IMR-90 (cell line): ENCODE results near the gene TMCC3. TPM values are rescaled to one million over a fixed set of nuclear protein-coding genes. Genes with fewer than 3 reads are reported as not detected.

Experiments used
- ATAC-seq: fragments of 200-7000 bp; cut with Tn5 transposase; 2 replicates; pipeline ENCODE4 v1.9.1; 2020; ENCODE audit warnings: low read depth, mild to moderate bottlenecking, moderate library complexity
- BruUV-seq: library from RNA; stranded (reverse); fragments of 400-500 nt; replicated peaks from 2 replicates; lab custom pipeline; 2021; lab: Mats Ljungman, UMichigan
- CTCF ChIA-PET: fragments of 300-600 bp; formaldehyde crosslinking; extraction: SDS; loops from one replicate; lab custom pipeline; 2021; ENCODE audit warnings: antibody characterized with exemption; lab: Yijun Ruan, JAX
- POLR2A ChIA-PET: fragments of 300-600 bp; sonication (Branson Sonifier 250); formaldehyde crosslinking; loops from one replicate; lab custom pipeline; 2022; ENCODE audit warnings: antibody characterized with exemption; ENCODE audit not compliant: unreplicated experiment; lab: Charles Lee
- DNase-seq: peaks from one replicate; pipeline ENCODE4 v3.0.0; 2013
- H2AFZ ChIP-seq: replicated peaks from 2 replicates; pipeline ENCODE3; 2013; ENCODE audit warnings: low read length, mild to moderate bottlenecking; ENCODE audit not compliant: poor library complexity
- H2AK5ac ChIP-seq: 2 replicates; pipeline ENCODE4 v1.6.1; 2013; ENCODE audit warnings: low read depth, low read length, inconsistent platforms
- H2AK9ac ChIP-seq: replicated peaks from 2 replicates; pipeline ENCODE3; 2013; ENCODE audit warnings: mild to moderate bottlenecking, low read depth, low read length, moderate library complexity; ENCODE audit not compliant: poor library complexity
- H2BK120ac ChIP-seq: 2 replicates; pipeline ENCODE4 v1.6.1; 2013; ENCODE audit warnings: low read depth, low read length, inconsistent platforms
- H2BK15ac ChIP-seq: 3 replicates; pipeline ENCODE4 v1.6.1; 2013; ENCODE audit warnings: low read depth, low read length, inconsistent platforms
- H2BK20ac ChIP-seq: 2 replicates; pipeline ENCODE4 v1.6.1; 2013; ENCODE audit warnings: low read depth, mild to moderate bottlenecking, inconsistent platforms, low read length, moderate library complexity
- H2BK5ac ChIP-seq: 2 replicates; pipeline ENCODE4 v1.6.1; 2013; ENCODE audit warnings: mild to moderate bottlenecking, low read depth, low read length, inconsistent platforms; ENCODE audit not compliant: poor library complexity, severe bottlenecking
- H3K14ac ChIP-seq: replicated peaks from 2 replicates; pipeline ENCODE4 v1.6.1; 2013; ENCODE audit warnings: low read depth, low read length, inconsistent platforms
- H3K18ac ChIP-seq: 2 replicates; pipeline ENCODE4 v1.6.1; 2013; ENCODE audit warnings: low read depth, low read length, control low read depth
- H3K23ac ChIP-seq: 2 replicates; pipeline ENCODE4 v1.6.1; 2013; ENCODE audit warnings: low read depth, low read length, inconsistent platforms
- H3K27ac ChIP-seq: 2 replicates; pipeline ENCODE4 v1.5.1; 2013; ENCODE audit warnings: mild to moderate bottlenecking, control low read depth, low read length; ENCODE audit not compliant: insufficient read depth
- H3K27me3 ChIP-seq: 2 replicates; pipeline ENCODE4 v1.6.1; 2013; ENCODE audit warnings: low read length; ENCODE audit not compliant: control insufficient read depth, insufficient read depth
- H3K36me3 ChIP-seq: 2 replicates; pipeline ENCODE4 v1.6.1; 2013; ENCODE audit warnings: low read length, mixed read lengths; ENCODE audit not compliant: control insufficient read depth, insufficient read depth
- H3K4ac ChIP-seq: 2 replicates; pipeline ENCODE4 v1.6.1; 2013; ENCODE audit warnings: low read depth, low read length, inconsistent platforms
- H3K4me1 ChIP-seq: 2 replicates; pipeline ENCODE4 v1.6.1; 2013; ENCODE audit warnings: low read length, mixed read lengths; ENCODE audit not compliant: control insufficient read depth, insufficient read depth
- H3K4me2 ChIP-seq: 2 replicates; pipeline ENCODE4 v1.6.1; 2013; ENCODE audit warnings: low read depth, mild to moderate bottlenecking, control low read depth, low read length, moderate library complexity
- H3K4me3 ChIP-seq: 2 replicates; pipeline ENCODE4 v1.5.1; 2013; ENCODE audit warnings: low read depth, mild to moderate bottlenecking, control low read depth, low read length, moderate library complexity; ENCODE audit not compliant: insufficient read depth
- H3K56ac ChIP-seq: 2 replicates; pipeline ENCODE4 v1.6.1; 2013; ENCODE audit warnings: low read length, inconsistent platforms; ENCODE audit not compliant: insufficient read depth; ENCODE audit errors: extremely low read depth
- H3K79me1 ChIP-seq, 2 experiments: 2 replicates each; pipeline ENCODE4 v1.6.1; 2013; ENCODE audit warnings: low read length in 2 of 2, inconsistent platforms in 1 of 2, low read depth in 1 of 2
- H3K9ac ChIP-seq: 2 replicates; pipeline ENCODE4 v1.6.1; 2013; ENCODE audit warnings: low read depth, low read length, control low read depth
- H3K9me1 ChIP-seq: 2 replicates; pipeline ENCODE4 v1.6.1; 2013; ENCODE audit warnings: low read length, inconsistent platforms; ENCODE audit not compliant: insufficient read depth
- H3K9me3 ChIP-seq: 2 replicates; pipeline ENCODE4 v1.6.1; 2013; ENCODE audit warnings: low read length; ENCODE audit not compliant: control insufficient read depth, insufficient read depth
- H4K20me1 ChIP-seq: 2 replicates; pipeline ENCODE4 v1.6.1; 2013; ENCODE audit warnings: low read length, inconsistent platforms; ENCODE audit not compliant: insufficient read depth
- H4K5ac ChIP-seq: 2 replicates; pipeline ENCODE4 v1.6.1; 2013; ENCODE audit warnings: mild to moderate bottlenecking, low read depth, low read length, control low read depth
- H4K8ac ChIP-seq, 2 experiments: 2 replicates each; pipeline ENCODE4 v1.6.1; 2013; ENCODE audit warnings: low read depth in 2 of 2, low read length in 2 of 2, control low read depth in 1 of 2, inconsistent platforms in 1 of 2
- H4K91ac ChIP-seq: 2 replicates; pipeline ENCODE4 v1.6.1; 2013; ENCODE audit warnings: low read depth, low read length, inconsistent platforms; ENCODE audit not compliant: insufficient read depth
- CHD1 ChIP-seq: IDR thresholded peaks from 2 replicates; pipeline ENCODE4 v1.6.1; 2012; ENCODE audit warnings: low read depth, low read length, improper control_type of control experiment
- CTCF ChIP-seq: conservative IDR thresholded peaks from 2 replicates; pipeline ENCODE4 v1.5.1; 2012; ENCODE audit warnings: mild to moderate bottlenecking, low read depth, low read length, improper control_type of control experiment
- ELK1 ChIP-seq: fragments of 150-350 bp; IDR thresholded peaks from 2 replicates; pipeline ENCODE4 v1.6.1; 2016; ENCODE audit warnings: low read depth, mild to moderate bottlenecking, low read length, moderate library complexity, borderline replicate concordance
- FOS ChIP-seq: fragments of 150-350 bp; IDR thresholded peaks from 2 replicates; pipeline ENCODE4 v1.6.1; 2016; ENCODE audit warnings: low read depth, low read length
- MAZ ChIP-seq: IDR thresholded peaks from 2 replicates; pipeline ENCODE4 v1.6.1; 2012; ENCODE audit warnings: low read depth, mild to moderate bottlenecking, low read length, improper control_type of control experiment, moderate library complexity, borderline replicate concordance
- MXI1 ChIP-seq: IDR thresholded peaks from 2 replicates; pipeline ENCODE4 v1.6.1; 2012; ENCODE audit warnings: low read depth, mild to moderate bottlenecking, low read length, moderate library complexity, borderline replicate concordance
- NFE2L2 ChIP-seq: fragments of 150-350 bp; IDR thresholded peaks from 2 replicates; pipeline ENCODE4 v1.6.1; 2016; ENCODE audit warnings: low read depth, mild to moderate bottlenecking, low read length
- POLR2A ChIP-seq: IDR thresholded peaks from 2 replicates; pipeline ENCODE4 v1.6.1; 2012; ENCODE audit warnings: mild to moderate bottlenecking, low read depth, low read length
- RAD21 ChIP-seq: IDR thresholded peaks from 2 replicates; pipeline ENCODE4 v1.6.1; 2012; ENCODE audit warnings: low read length, improper control_type of control experiment
- WGBS, 2 experiments: methylation state at CpG; one replicate each; pipeline versions ENCODE4 v1.1.5 to v1.1.7; 2013; ENCODE audit warnings: missing lambda C conversion rate in 2 of 2; ENCODE audit not compliant: insufficient read length in 1 of 2; ENCODE audit errors: extremely low coverage in 2 of 2; 5-methylcytosine and 5-hydroxymethylcytosine counted together
- dilution Hi-C: fragments of 300-500 bp; cut with HindIII; formaldehyde crosslinking; loops from one replicate; pipeline ENCODE4 v1.14.3; 2018; ENCODE audit warnings: low sequenced_read_pairs; ENCODE audit not compliant: unreplicated experiment
- in situ Hi-C: fragments of 300-500 bp; cut with MboI; formaldehyde crosslinking; loops from 3 replicates; pipeline ENCODE4 v1.14.3; 2019; ENCODE audit warnings: low sequenced_read_pairs, inconsistent platforms, mixed read lengths
- intact Hi-C: fragments of 100-400 bp; cut with micrococcal nuclease; formaldehyde crosslinking; loops from 2 replicates; pipeline ENCODE4 v1.10.0; 2022
- polyA plus RNA-seq, 3 experiments: library from polyadenylated mRNA; depleted of rRNA; stranded (reverse); fragments of >200 nt; gene quantifications; 2 replicates each; pipeline ENCODE4 v1.2.3, GENCODE V29; 2012; ENCODE audit warnings: low replicate concordance in 1 of 3
- total RNA-seq: library from RNA; depleted of rRNA; stranded (reverse); fragments of >200 nt; gene quantifications from 2 replicates; pipeline ENCODE4 v1.2.3, GENCODE V29; 2012

TMCC3 gene
- total and polyA plus RNA-seq, 2 of the 4 experiments (the other 2 are of a cell fraction), result 0.14 to 0.36 TPM

- Histone ChIP-seq H3K4me2 (no peak overlapping the region), H2AK5ac (no peak overlapping the region), H4K91ac (no peak overlapping the region), H3K9me3 (no peaks in the 10 kb centered on the region), H2AK9ac (no peak overlapping the region), H3K27ac (no peak overlapping the region), H3K23ac (no peak overlapping the region), H4K8ac (no peak overlapping the region), H4K5ac (no peak overlapping the region), H2BK20ac (no peak overlapping the region), H3K18ac (no peak overlapping the region), H2AFZ (no peak overlapping the region), H3K36me3 (no peaks in the 10 kb centered on the region), H3K4me3 (no peak overlapping the region), H3K79me1 (no peaks in the 10 kb centered on the region), H2BK120ac (no peak overlapping the region), H2BK15ac (no peak overlapping the region), H3K4ac (no peak overlapping the region), H3K27me3 (peaks cover 3% of the 10 kb centered on the region), H4K20me1 (no peaks in the 10 kb centered on the region), H3K14ac (no peak overlapping the region), H3K4me1 (no peaks in the 10 kb centered on the region), H3K9me1 (no peaks in the 10 kb centered on the region), H2BK5ac (no peak overlapping the region), H3K56ac (no peak overlapping the region), H3K9ac (no peak overlapping the region)
- TF ChIP-seq MAZ (no peak), MXI1 (no peak), NFE2L2 (no peak), FOS (no peak), CTCF (no peak), POLR2A (no peak), CHD1 (no peak), ELK1 (no peak), RAD21 (no peak)
- ChIA-PET POLR2A (no interaction called here), CTCF (no interaction called here)
- no TSS peak for BruUV-seq
- 90% methylated on average over 3 of the region's 4 CpGs; no CpG with 5 or more reads in 1 of the 2 experiments for WGBS, 2 experiments
- intact Hi-C loops (no loop called here), in situ Hi-C loops (no loop called here), dilution Hi-C loops (no loop called here)
- ATAC-seq (no peak), DNase-seq (no peak)
Measured at GRCh38 chr12:94628369-94628768, 22.0 kb downstream of the TMCC3 start.
